Psoas muscle (tissue), 8 donors: Measurements from ENCODE around the gene HS3ST4. TPM values are rescaled to one million over a fixed set of nuclear protein-coding genes. Genes with fewer than 3 reads are reported as not detected.

ENCODE experiments used
- ATAC-seq, 4 donors: fragments of 200-7000 bp; cut with Tn5 transposase; one replicate each; pipeline ENCODE4 v1.9.1; 2020; ENCODE audit warnings: moderate library complexity in 3 of 4, mild to moderate bottlenecking in 2 of 4
- DNase-seq, 2 donors: peaks; one replicate each; pipeline ENCODE4 v3.0.0-alpha.2; 2020
- H3K27ac ChIP-seq: fragments of 200-600 bp; one replicate; pipeline ENCODE4 v1.8.0; 2022
- H3K27me3 ChIP-seq, 3 donors: fragments of 200-600 bp in 1 of 3; one replicate each; pipeline versions ENCODE4 v1.6.1 to v1.8.0; 2013 to 2022; ENCODE audit warnings: low read length in 2 of 3, mild to moderate bottlenecking in 2 of 3, moderate library complexity in 1 of 3; ENCODE audit not compliant: insufficient read depth in 3 of 3
- H3K36me3 ChIP-seq, 2 donors: fragments of 200-600 bp in 1 of 2; one replicate each; pipeline versions ENCODE4 v1.6.1 to v1.8.0; 2013 to 2022; ENCODE audit warnings: low read depth in 1 of 2, mild to moderate bottlenecking in 1 of 2, moderate library complexity in 1 of 2; ENCODE audit not compliant: insufficient read depth in 1 of 2
- H3K4me1 ChIP-seq: fragments of 200-600 bp; one replicate; pipeline ENCODE4 v1.8.0; 2022
- H3K4me3 ChIP-seq: fragments of 200-600 bp; one replicate; pipeline ENCODE4 v1.8.0; 2022; ENCODE audit warnings: mild to moderate bottlenecking
- H3K9me3 ChIP-seq: fragments of 200-600 bp; one replicate; pipeline ENCODE4 v1.8.0; 2022
- WGBS, 3 donors: extraction: QIAGEN DNeasy Blood & Tissue Kit; methylation state at CpG; one replicate each; pipeline versions ENCODE4 v1.1.6 to v1.1.7; 2013; 5-methylcytosine and 5-hydroxymethylcytosine counted together
- intact Hi-C, 2 donors: fragments of 100-400 bp; cut with DNase I; formaldehyde crosslinking; loops; one replicate each; pipeline versions ENCODE4 v1.11.0 to v1.14.2; 2022
- polyA plus RNA-seq, 3 donors: library from polyadenylated mRNA; stranded (reverse); fragments of 200-250 nt; gene quantifications; one replicate each; pipeline ENCODE4 v1.2.3, GENCODE V29; 2013
- total RNA-seq, 4 donors: library from RNA; stranded (reverse); fragmentation: NEBNext Ultra II Directional in 2 of 4; extraction: Animal tissue kit (Norgen Biotek cat#: 25700) in 2 of 4; gene quantifications; one replicate each; pipeline versions ENCODE4 v1.2.1 to v1.2.4, GENCODE V29; 2021 to 2023
- TF ChIP-seq, protein P1 (sequence below): fragments of 200-600 bp; IDR thresholded peaks from one replicate; pipeline ENCODE4 v1.8.0; 2022; ENCODE audit warnings: antibody characterized with exemption
- donor health status: healthy with polysubstance abuse.
- donor health status: DM: no; HTN: no; CAD: no; lungs with moderate emphysema.
- donor health status: Bipolar disorder and iron deficiency.
- donor health status: healthy.
- donor health status: DM: yes; HTN: yes; CAD: no.
- donor health status: DM: no; HTN: no; CAD: no.
- donor health status: DM: no; HTN: no; CAD: no.
- donor health status: DM: yes; HTN: yes; CAD: no.

Gene HS3ST4
- total and polyA plus RNA-seq, 7 donors: 0.01 TPM; not detected in 6

DNA sequence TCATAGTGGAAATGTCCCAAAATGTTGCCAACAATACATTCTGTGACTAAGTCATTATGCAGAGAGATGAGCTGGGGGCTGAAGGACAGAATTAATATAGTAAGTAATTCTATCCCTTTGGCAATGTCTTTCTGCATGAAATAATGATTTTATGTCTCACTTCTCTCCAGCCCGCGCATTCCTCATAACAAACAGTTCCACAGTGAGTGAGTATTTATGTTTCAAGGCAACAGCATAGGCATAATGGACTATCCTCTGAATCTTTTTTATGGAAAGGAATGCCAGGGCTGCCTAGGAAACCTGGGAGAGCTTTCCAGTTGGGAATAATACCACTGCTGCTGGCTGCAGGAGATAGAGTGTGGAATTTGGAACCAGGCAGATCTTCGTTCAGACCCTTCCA is 477.7 kb downstream of the HS3ST4 start:
- H3K27ac ChIP-seq: no peak overlapping the region
- WGBS, 3 donors: 21 to 28% (median 27%) methylated on average over 3 of the region's 3 CpGs

DNA sequence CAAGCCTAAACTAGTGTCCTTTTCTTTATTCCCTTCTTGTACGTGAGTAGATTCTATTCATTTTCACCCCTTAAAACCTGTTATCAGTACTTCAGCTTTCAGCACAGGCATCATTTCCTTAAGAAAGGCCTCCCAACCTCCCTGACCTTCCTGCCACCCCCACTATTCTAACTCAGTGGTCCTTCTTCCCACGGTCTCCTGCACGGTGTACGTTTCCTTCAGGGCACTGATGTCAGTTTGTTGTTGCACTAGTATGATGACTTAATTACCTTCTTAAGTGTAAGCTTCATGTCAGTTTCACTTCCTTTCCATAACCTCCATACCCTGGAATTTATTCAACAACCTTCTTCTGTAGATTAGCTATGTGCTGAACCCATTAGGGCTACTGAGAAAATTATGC is 484.2 kb downstream of the HS3ST4 start:
- intact Hi-C loops: no loop called here
- Histone ChIP-seq H3K36me3 (no peaks in the 10 kb centered on the region), H3K4me3 (no peak overlapping the region), H3K9me3 (no peaks in the 10 kb centered on the region), H3K27me3 (no peaks in the 10 kb centered on the region), H3K4me1 (no peaks in the 10 kb centered on the region), H3K27ac (no peak overlapping the region)
- 16 to 32% (median 18%) methylated on average over 4 of the region's 4 CpGs for WGBS, 3 donors
- ATAC-seq (no peak), DNase-seq (no peak)
- TF ChIP-seq, protein P1, sequence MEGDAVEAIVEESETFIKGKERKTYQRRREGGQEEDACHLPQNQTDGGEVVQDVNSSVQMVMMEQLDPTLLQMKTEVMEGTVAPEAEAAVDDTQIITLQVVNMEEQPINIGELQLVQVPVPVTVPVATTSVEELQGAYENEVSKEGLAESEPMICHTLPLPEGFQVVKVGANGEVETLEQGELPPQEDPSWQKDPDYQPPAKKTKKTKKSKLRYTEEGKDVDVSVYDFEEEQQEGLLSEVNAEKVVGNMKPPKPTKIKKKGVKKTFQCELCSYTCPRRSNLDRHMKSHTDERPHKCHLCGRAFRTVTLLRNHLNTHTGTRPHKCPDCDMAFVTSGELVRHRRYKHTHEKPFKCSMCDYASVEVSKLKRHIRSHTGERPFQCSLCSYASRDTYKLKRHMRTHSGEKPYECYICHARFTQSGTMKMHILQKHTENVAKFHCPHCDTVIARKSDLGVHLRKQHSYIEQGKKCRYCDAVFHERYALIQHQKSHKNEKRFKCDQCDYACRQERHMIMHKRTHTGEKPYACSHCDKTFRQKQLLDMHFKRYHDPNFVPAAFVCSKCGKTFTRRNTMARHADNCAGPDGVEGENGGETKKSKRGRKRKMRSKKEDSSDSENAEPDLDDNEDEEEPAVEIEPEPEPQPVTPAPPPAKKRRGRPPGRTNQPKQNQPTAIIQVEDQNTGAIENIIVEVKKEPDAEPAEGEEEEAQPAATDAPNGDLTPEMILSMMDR: no peak

More for the DNA sequence above, 477.7 kb downstream of the HS3ST4 start:
- ATAC-seq (no peak), DNase-seq (no peak)
- Histone ChIP-seq H3K36me3 (no peaks in the 10 kb centered on the region), H3K4me3 (no peak overlapping the region), H3K9me3 (no peaks in the 10 kb centered on the region), H3K4me1 (no peaks in the 10 kb centered on the region), H3K27me3 (no peaks in the 10 kb centered on the region)
- TF ChIP-seq, protein P1: no peak
- intact Hi-C loops: no loop called here

DNA sequence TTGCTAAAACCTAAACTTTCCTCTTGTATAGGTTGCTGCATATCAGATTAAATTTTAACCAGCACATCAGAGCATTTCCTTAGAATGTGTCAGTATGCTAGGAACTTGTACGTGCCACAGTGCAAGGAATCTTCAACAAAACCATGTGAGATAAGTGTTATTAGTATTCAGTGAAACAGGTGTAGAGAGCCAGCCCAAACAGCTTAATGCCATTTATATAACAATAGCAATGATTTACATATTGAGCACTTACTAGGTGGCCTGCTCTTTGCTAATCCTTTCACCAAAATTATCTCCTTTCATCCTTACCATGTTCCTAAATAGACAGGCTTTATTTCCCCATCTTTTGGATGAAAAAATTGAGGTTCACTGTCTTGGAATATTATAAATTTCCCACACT is 485.7 kb downstream of the HS3ST4 start:
- 61 to 79% (median 63%) methylated on average over 1 of the region's 1 CpG for WGBS, 3 donors
- DNase-seq (no peak), ATAC-seq (no peak)
- TF ChIP-seq, protein P1: no peak
- Histone ChIP-seq H3K27me3 (no peaks in the 10 kb centered on the region), H3K27ac (no peak overlapping the region), H3K4me1 (no peaks in the 10 kb centered on the region), H3K4me3 (no peak overlapping the region), H3K36me3 (no peaks in the 10 kb centered on the region), H3K9me3 (no peaks in the 10 kb centered on the region)
- intact Hi-C loops: no loop called here

DNA sequence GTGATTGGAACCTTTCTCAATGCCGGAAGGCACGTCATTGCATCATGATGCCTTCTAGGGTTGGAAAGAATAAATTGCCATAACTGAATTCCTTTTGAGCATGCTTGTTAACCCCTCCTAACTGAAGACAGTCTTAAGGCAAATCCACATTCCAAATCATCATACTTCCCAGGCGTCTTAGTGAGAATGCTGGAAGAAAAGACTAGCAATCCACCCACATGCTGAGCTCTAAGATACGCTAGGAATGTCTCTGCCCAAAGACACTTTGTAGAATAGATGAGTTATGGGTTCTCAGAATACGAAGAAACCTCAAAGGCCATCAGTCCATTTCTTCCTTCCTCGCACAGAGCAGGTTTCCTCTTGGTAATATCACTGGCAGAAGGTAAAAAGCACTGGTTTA is 486.5 kb downstream of the HS3ST4 start:
- 79 to 83% (median 82%) methylated on average over 6 of the region's 6 CpGs for WGBS, 3 donors
- TF ChIP-seq, protein P1: no peak
- no peaks in the 10 kb centered on the region for H3K36me3 ChIP-seq
- H3K4me3 ChIP-seq: no peak overlapping the region
- H3K4me1 ChIP-seq: no peaks in the 10 kb centered on the region
- H3K27ac ChIP-seq: no peak overlapping the region
- ATAC-seq (no peak), DNase-seq (no peak)
- H3K27me3 ChIP-seq: no peaks in the 10 kb centered on the region
- no peaks in the 10 kb centered on the region for H3K9me3 ChIP-seq
- intact Hi-C loops: no loop called here

DNA sequence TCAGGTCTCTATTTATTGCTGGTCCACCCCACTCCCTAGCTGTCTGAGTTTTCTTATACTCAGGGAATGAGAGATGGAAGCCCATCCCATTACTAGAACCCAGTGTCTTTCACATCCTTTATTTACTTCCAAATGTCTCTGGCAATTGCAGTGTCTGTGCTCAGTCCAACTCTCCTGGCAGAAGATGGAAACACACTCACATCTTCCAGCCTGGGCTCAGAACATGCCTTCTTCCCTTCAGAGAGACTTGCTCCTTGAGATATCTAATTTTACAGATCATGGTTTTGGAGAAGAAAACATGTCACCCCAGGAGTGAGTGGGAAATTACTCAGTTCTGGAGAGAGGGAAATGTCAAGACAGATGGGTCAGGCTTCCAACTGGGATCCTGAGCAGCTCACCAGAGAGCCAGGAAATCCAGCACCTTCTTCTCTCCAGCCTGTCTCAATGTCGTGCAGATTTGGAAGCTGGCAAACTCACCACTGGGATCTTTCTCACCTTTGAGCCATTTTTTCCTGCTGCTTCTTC is 494.4 kb downstream of the HS3ST4 start:
- no peak overlapping the region for H3K27ac ChIP-seq
- TF ChIP-seq, protein P1: no peak
- H3K4me3 ChIP-seq: no peak overlapping the region
- no peaks in the 10 kb centered on the region for H3K36me3 ChIP-seq
- no peak for DNase-seq
- intact Hi-C loops: no loop called here
- H3K4me1 ChIP-seq: no peaks in the 10 kb centered on the region
- no peaks in the 10 kb centered on the region for H3K9me3 ChIP-seq
- no peaks in the 10 kb centered on the region for H3K27me3 ChIP-seq
- no peak for ATAC-seq
- WGBS, 3 donors: 54 to 63% (median 59%) methylated on average over 1 of the region's 1 CpG
